Suprapubic skin (tissue), 3 donors: ENCODE data around the gene SAMD11.

Experiments used
- CTCF ChIP-seq, 2 donors: fragments of 200-600 bp in 1 of 2; fragments of 450-650 bp in 1 of 2; sonication (generic) in 1 of 2; IDR thresholded peaks; one replicate each; pipeline ENCODE4 v1.5.1; 2016 to 2019; ENCODE audit warnings: antibody characterized with exemption in 2 of 2, mild to moderate bottlenecking in 1 of 2, moderate library complexity in 1 of 2
- EP300 ChIP-seq: sonication (generic); formaldehyde crosslinking; IDR thresholded peaks from one replicate; pipeline ENCODE4 v1.6.1; 2017; ENCODE audit warnings: antibody characterized with exemption
- POLR2A ChIP-seq, 2 donors: fragments of 450-650 bp; IDR thresholded peaks; one replicate each; pipeline ENCODE4 v1.6.1; 2017; ENCODE audit warnings: antibody characterized with exemption in 2 of 2, mild to moderate bottlenecking in 2 of 2, moderate library complexity in 2 of 2

GRCh38 chr1:944341-945325 lies 20.9 kb downstream of the SAMD11 start:
- TF ChIP-seq POLR2A (IDR thresholded peaks at IDR 0.05): no peak
- no peak for TF ChIP-seq CTCF (IDR thresholded peaks at IDR 0.05)
- TF ChIP-seq EP300: no peak
